Memory B cell (primary cell): Measurements from ENCODE around the gene KLF4.
A peak's percentile ranks its signal among the peaks of the same experiment; 100 is the strongest.
"Not testable (repeated sequence)": the region's sequence is repeated elsewhere in the genome, so short reads cannot be mapped to it uniquely, and the experiment has no call there.

Experiments used
- ATAC-seq: fragments of 150-1000 bp; cut with Tn5 transposase; 2 replicates; pipeline ENCODE4 v1.10.0; 2021; ENCODE audit warnings: low read depth, mild to moderate bottlenecking, moderate library complexity
- DNase-seq, 2 donors: peaks; one replicate each; pipeline ENCODE4 v3.0.0; 2022; ENCODE audit warnings: low spot score in 2 of 2
- H3K27ac Mint-ChIP-seq: one replicate; pipeline ENCODE4 v1.8.0; 2022; ENCODE audit warnings: mild to moderate bottlenecking, moderate library complexity, mixed read lengths
- H3K27me3 Mint-ChIP-seq: one replicate; pipeline ENCODE4 v1.8.0; 2022; ENCODE audit warnings: mixed read lengths
- H3K36me3 Mint-ChIP-seq: one replicate; pipeline ENCODE4 v1.8.0; 2022; ENCODE audit warnings: mild to moderate bottlenecking, mixed read lengths
- H3K4me1 Mint-ChIP-seq: one replicate; pipeline ENCODE4 v1.8.0; 2022; ENCODE audit warnings: mixed read lengths
- H3K4me3 Mint-ChIP-seq: one replicate; pipeline ENCODE4 v1.8.0; 2022; ENCODE audit warnings: mild to moderate bottlenecking, moderate library complexity, mixed read lengths
- H3K9me3 Mint-ChIP-seq: one replicate; pipeline ENCODE4 v1.8.0; 2022; ENCODE audit warnings: mixed read lengths

Gene KLF4

DNA sequence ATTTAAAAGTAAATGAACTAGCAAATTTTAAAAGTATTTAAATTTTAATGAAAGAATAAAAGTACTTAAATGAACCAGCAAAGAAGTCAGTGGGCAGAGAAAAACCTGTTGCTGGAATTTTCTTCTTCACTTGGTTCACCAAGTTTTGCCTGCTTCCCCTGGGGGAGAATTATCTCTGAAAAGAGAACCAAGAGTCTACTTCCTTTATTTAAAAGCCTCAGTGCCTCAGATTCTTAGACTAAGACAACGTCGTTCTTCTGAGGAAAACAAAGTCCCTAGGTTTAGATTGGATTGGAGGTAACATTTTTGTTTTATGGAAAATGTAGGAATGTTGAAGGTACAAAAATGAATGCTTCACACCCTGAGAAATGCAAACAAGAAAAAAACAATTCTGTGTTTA is 7.4 kb upstream of the KLF4 start:
- Mint-ChIP-seq H3K27ac (no peak overlapping the region), H3K9me3 (no peaks in the 10 kb centered on the region), H3K27me3 (peaks cover 10% of the 10 kb centered on the region), H3K36me3 (no peaks in the 10 kb centered on the region), H3K4me1 (peaks cover 3% of the 10 kb centered on the region), H3K4me3 (no peak overlapping the region)
- ATAC-seq: no peak
- DNase-seq: no peak

DNA sequence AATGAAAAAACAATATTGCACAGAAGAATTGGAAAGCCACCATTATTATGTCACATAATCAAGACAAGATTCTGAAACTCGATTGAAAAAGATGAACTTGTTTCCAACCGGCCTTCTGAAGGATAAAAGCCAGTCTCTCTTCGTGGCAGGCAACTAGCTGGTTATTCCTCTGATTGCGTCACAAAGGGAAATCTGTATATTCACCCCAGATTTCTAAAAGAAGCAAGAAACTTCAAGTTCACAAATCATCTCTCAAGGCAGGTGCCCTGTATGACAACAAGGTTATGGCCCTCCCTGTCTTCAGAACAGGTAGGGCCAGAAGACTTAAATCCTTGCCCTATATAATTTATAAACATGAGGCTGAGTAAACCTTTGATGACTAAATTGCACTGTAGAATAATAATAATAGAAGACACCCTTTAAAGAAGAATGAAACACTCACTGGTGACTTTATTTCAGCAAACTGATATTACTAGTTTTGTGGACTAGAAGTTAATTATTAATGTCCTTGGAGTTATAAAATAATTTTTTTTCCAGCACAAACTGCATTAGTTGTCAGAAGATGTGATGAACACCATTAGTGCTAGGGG is 2.9 kb upstream of the KLF4 start:
- no peak for ATAC-seq
- H3K27me3 Mint-ChIP-seq: peaks cover 21% of the 10 kb centered on the region
- no peak overlapping the region for H3K4me3 Mint-ChIP-seq
- H3K4me1 Mint-ChIP-seq: peaks cover 6% of the 10 kb centered on the region
- no peaks in the 10 kb centered on the region for H3K9me3 Mint-ChIP-seq
- no peak for DNase-seq
- H3K27ac Mint-ChIP-seq: no peak overlapping the region
- H3K36me3 Mint-ChIP-seq: no peaks in the 10 kb centered on the region

DNA sequence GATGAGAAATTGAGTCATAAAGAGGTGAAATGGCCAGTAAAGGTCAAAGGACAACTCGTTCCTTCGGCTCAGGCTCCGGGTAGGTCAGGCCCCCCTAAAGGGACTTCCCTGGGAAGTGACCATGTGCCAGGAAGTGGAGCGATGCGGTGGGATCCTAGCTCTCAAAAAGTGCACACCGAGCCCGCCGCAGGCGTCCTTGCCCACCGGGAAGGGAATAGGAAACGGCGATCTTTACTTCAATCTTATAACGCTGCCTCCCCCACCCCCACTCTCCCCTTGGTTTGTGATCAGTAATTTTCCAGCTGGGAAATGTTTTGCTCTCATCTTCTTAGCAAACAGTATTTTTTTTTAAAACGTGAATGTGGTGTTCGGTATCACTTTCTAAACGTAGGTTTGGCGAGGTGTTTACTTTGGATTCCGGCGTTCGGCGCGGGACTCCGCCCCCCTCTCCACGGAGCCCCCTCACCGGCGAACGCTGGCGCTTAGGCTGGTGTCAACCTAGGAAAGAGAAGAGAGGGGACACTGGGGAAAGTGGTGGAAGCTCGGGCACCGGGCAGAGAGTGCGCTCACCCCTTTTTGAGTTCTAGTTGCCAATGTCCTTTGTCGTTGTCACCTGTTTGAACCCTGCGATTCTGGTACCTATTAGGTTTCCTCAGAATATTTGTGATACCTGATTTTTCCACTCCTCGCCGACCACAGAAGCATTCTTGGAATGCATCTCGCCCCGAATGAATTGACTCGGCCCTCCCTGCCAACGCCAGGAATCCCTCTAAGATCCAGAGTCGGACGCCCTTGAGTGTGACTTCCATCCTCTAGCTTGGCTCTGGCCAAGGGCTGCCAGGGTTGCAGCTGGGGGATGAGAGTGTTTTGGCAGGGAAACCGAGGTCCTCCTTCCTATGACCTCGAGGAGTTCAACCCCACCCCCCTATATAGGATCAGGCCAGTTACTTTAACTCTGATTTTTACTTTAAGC is 1.8 kb upstream of the KLF4 start:
- H3K27ac Mint-ChIP-seq: peak overlapping the region; percentile 89
- no peaks in the 10 kb centered on the region for H3K9me3 Mint-ChIP-seq
- peaks cover 9% of the 10 kb centered on the region for H3K4me1 Mint-ChIP-seq
- peak overlapping the region; percentile 73 for H3K4me3 Mint-ChIP-seq
- DNase-seq (peak in 1 of 2 donors; percentile 12), ATAC-seq (no peak)
- H3K36me3 Mint-ChIP-seq: no peaks in the 10 kb centered on the region
- H3K27me3 Mint-ChIP-seq: peaks cover 27% of the 10 kb centered on the region

GRCh38 chr9:107490606-107490970 is 1.0 kb upstream of the KLF4 start:
- not testable (repeated sequence) for ATAC-seq, H3K9me3 Mint-ChIP-seq, DNase-seq, H3K4me1 Mint-ChIP-seq, H3K36me3 Mint-ChIP-seq
- H3K4me3 Mint-ChIP-seq: peak overlapping the region; percentile 73
- peak overlapping the region; percentile 89 for H3K27ac Mint-ChIP-seq
- peaks cover 27% of the 10 kb centered on the region for H3K27me3 Mint-ChIP-seq

GRCh38 chr9:107489144-107489673 is 360 bp downstream of the KLF4 start:
- ATAC-seq (no peak), DNase-seq (peak in 1 of 2 donors; percentile 10)
- peak overlapping the region; percentile 68 for H3K4me3 Mint-ChIP-seq
- no peaks in the 10 kb centered on the region for H3K36me3 Mint-ChIP-seq
- peaks cover 9% of the 10 kb centered on the region for H3K4me1 Mint-ChIP-seq
- H3K27me3 Mint-ChIP-seq: peaks cover 19% of the 10 kb centered on the region
- no peaks in the 10 kb centered on the region for H3K9me3 Mint-ChIP-seq
- peak overlapping the region; percentile 89 for H3K27ac Mint-ChIP-seq

DNA sequence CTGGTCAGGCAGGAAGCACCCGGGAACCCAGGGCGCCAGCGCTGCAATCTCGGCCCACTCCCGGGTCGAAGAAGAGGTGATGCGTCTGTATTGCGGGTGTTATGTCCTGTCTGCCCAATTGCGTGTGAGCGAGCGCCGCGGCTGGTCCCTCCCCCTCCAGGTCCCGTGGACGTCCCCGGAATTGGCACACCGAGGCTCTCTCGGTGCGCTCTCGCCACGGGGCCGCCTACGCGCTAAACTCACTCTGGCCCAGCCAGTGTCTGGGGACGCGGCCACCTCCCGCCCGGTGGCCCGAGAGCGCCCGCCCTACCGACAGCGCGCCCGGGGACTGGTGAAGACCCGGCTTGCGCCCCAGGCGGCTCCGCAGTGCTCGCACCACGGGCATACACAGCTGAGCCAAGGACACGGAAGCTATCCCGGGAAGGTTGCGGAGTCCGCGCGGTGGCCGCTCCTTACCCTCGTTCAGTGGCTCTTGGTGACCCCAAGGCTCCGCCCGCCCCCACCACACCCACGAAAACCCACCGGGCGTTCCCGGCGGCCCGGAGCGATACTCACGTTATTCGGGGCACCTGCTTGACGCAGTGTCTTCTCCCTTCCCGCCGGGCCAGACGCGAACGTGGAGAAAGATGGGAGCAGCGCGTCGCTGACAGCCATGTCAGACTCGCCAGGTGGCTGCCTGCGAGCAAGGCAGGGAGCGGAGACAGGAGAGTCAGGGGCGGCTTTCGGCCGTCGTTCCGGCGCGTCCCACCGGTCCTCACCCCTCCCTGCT is 1.0 kb downstream of the KLF4 start:
- H3K4me3 Mint-ChIP-seq: peak overlapping the region; percentile 68
- H3K36me3 Mint-ChIP-seq: no peaks in the 10 kb centered on the region
- H3K27me3 Mint-ChIP-seq: peaks cover 19% of the 10 kb centered on the region
- ATAC-seq (peak; percentile 30), DNase-seq (peak; percentile 21 to 46)
- H3K27ac Mint-ChIP-seq: peak overlapping the region; percentile 89
- no peaks in the 10 kb centered on the region for H3K9me3 Mint-ChIP-seq
- H3K4me1 Mint-ChIP-seq: peaks cover 9% of the 10 kb centered on the region

GRCh38 chr9:107487521-107488374 is 1.8 kb downstream of the KLF4 start:
- H3K27ac Mint-ChIP-seq: peak overlapping the region; percentile 89
- H3K9me3 Mint-ChIP-seq: no peaks in the 10 kb centered on the region
- peaks cover 9% of the 10 kb centered on the region for H3K4me1 Mint-ChIP-seq
- H3K27me3 Mint-ChIP-seq: peaks cover 19% of the 10 kb centered on the region
- DNase-seq (peak in 1 of 2 donors; percentile 35), ATAC-seq (peak; percentile 25)
- H3K4me3 Mint-ChIP-seq: peak overlapping the region; percentile 66
- no peaks in the 10 kb centered on the region for H3K36me3 Mint-ChIP-seq

GRCh38 chr9:107486674-107487520 is 2.7 kb downstream of the KLF4 start:
- peak overlapping the region; percentile 39 for H3K4me3 Mint-ChIP-seq
- no peak for ATAC-seq
- H3K27me3 Mint-ChIP-seq: peaks cover 16% of the 10 kb centered on the region
- no peak overlapping the region for H3K27ac Mint-ChIP-seq
- no peaks in the 10 kb centered on the region for H3K9me3 Mint-ChIP-seq
- H3K4me1 Mint-ChIP-seq: peaks cover 6% of the 10 kb centered on the region
- H3K36me3 Mint-ChIP-seq: no peaks in the 10 kb centered on the region
- peak in 1 of 2 donors; percentile 10 for DNase-seq

- Mint-ChIP-seq H3K36me3 (no peaks in the 10 kb centered on the region), H3K4me1 (peaks cover 6% of the 10 kb centered on the region), H3K4me3 (no peak overlapping the region), H3K27me3 (peaks cover 12% of the 10 kb centered on the region), H3K27ac (no peak overlapping the region), H3K9me3 (no peaks in the 10 kb centered on the region)
- DNase-seq: no peak
- no peak for ATAC-seq
Observed at GRCh38 chr9:107485458-107486043, 4.0 kb downstream of the KLF4 start.

GRCh38 chr9:107484117-107484723 is 5.3 kb downstream of the KLF4 start:
- H3K4me3 Mint-ChIP-seq: no peak overlapping the region
- no peaks in the 10 kb centered on the region for H3K9me3 Mint-ChIP-seq
- H3K36me3 Mint-ChIP-seq: no peaks in the 10 kb centered on the region
- DNase-seq (peak in 1 of 2 donors; percentile 14), ATAC-seq (peak; percentile 49)
- peaks cover 9% of the 10 kb centered on the region for H3K27me3 Mint-ChIP-seq
- H3K4me1 Mint-ChIP-seq: peaks cover 3% of the 10 kb centered on the region
- no peak overlapping the region for H3K27ac Mint-ChIP-seq

DNA sequence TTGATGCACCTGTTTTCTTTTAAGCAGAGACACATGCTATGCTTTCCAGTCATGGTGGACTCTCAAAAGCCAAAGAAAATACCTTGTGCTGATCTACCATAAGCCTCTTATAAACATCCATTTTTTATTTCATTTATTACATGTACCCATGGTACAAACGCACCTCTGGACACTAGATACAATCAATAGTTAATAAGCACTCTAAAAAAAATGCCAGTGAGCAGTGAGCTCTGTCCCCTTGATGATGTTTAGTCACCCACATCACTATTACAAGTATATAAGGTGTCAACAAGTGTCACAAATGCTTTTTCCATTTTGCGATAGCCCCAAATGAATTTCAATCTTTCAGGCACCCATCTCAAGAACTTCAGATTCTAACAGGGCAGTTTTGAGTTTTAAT is 5.9 kb downstream of the KLF4 start:
- no peak overlapping the region for H3K4me3 Mint-ChIP-seq
- peaks cover 3% of the 10 kb centered on the region for H3K4me1 Mint-ChIP-seq
- no peaks in the 10 kb centered on the region for H3K36me3 Mint-ChIP-seq
- DNase-seq (no peak), ATAC-seq (no peak)
- no peaks in the 10 kb centered on the region for H3K9me3 Mint-ChIP-seq
- no peak overlapping the region for H3K27ac Mint-ChIP-seq
- H3K27me3 Mint-ChIP-seq: peaks cover 9% of the 10 kb centered on the region

DNA sequence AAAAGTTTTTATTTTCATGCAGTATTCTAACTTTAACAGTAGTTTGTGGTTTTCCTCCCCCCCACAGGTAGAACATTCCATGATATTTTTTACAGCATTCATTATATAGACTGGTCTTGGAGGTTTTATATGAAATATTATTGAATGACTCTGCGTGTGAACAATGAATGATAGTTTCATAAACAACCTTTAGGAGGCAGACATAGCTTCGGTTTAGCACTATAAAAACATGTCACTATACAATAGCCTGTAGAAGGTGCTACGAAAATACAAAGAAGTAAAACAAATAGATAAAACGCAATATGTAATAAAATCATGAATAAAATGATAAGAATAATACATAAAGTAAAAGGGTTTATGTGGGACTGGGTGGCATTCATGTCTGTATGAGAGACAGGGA is 8.5 kb downstream of the KLF4 start:
- no peak for DNase-seq
- peaks cover 2% of the 10 kb centered on the region for H3K27me3 Mint-ChIP-seq

More for the DNA sequence above, 8.5 kb downstream of the KLF4 start:
- Mint-ChIP-seq H3K4me3 (no peak overlapping the region), H3K36me3 (no peaks in the 10 kb centered on the region), H3K9me3 (no peaks in the 10 kb centered on the region), H3K4me1 (no peaks in the 10 kb centered on the region), H3K27ac (no peak overlapping the region)
- no peak for ATAC-seq
